ENCODE measurements around the gene TNRC6C.
"Not testable (repeated sequence)": the region's sequence is repeated elsewhere in the genome, so short reads cannot be mapped to it uniquely, and the experiment has no call there.

TNRC6C gene

DNA sequence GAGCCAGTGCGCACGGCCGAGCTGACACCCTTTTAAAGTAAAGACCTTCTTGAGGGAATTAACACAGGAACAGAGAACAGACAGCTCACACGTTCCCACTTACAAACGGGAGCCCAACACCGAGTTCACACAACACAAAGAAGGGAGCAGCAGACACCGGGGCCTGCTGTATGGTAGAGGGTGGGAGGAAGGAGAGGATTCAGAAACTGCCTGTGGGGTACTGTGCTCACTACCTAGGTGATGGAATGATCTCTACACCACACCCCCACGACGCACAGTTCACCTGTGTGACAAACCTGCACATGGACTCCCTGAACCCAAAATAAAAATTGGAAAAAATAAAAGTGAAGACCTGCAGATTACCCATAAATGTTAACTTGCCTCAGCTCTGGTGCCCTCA is 137.6 kb downstream of the TNRC6C start:
- no peak for DNase-seq

DNA sequence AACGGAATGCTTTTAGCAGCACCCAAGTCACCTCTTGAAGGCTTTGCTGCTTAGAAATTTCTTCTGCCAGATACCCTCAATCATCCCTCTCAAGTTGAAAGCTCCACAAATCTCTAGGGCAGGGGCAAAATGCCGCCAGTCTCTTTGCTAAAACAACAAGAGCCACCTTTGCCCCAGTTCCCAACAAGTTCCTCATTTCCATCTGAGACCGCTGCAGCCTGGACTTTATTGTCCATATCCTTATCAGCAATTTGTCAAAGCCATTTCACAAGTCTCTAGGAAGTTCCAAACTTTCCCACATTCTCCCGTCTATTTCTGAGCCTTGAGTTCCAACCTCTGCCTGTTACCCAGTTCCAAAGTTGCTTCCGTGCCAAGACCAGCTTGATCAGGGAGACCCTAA is 142.6 kb downstream of the TNRC6C start:
- DNase-seq, result no peak

DNA sequence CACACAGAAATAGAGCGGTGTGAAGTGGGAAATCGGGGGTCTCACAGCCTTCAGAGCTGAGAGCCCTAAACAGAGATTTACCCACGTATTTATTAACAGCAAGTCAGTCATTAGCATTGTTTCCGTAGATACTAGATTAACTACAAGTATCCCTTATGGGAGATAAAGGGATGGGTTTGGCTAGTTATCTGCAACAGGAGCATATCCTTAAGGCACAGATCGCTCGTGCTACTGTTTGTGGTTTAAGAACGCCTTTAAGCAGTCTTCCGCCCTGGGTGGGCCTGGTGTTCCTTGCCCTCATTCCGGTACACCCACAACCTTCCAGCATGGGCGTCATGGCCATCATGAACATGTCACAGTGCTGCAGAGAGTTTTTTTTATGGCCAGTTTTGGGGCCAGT is 143.0 kb downstream of the TNRC6C start:
- DNase-seq, result no peak

DNA sequence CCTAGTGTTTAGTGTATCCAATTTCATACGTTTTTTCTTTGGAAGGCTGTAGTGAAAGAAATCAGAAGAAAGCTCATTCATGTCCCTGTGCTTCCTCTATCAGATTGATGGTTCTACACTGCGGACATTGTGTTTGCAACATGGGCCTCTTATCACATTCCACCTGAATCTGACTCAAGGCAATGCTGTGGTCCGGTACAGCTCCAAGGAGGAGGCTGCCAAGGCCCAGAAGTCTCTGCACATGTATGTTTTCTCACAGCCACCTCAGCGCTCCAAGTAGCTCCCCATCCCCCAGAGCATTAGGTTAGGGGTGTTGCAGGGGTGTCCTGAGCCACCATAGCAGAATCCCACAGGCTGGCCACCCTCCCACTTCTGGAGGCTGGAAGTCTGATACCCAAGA is 144.8 kb downstream of the TNRC6C start:
- DNase-seq, result no peak

DNA sequence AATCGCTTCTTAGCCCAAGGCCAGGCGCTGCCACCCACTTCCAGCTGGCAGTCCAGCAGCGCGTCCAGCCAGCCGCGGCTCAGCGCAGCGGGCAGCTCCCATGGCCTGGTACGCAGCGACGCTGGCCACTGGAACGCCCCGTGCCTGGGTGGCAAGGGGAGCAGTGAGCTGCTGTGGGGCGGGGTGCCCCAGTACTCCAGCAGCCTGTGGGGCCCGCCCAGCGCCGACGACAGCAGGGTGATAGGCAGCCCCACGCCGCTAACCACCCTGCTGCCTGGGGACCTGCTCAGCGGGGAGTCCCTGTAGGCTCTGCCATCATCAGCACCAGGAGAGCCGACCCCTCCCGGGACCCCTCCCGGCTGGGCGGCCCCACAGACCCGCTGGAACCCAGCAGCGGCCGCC is 146.0 kb downstream of the TNRC6C start:
- no peak for DNase-seq

DNA sequence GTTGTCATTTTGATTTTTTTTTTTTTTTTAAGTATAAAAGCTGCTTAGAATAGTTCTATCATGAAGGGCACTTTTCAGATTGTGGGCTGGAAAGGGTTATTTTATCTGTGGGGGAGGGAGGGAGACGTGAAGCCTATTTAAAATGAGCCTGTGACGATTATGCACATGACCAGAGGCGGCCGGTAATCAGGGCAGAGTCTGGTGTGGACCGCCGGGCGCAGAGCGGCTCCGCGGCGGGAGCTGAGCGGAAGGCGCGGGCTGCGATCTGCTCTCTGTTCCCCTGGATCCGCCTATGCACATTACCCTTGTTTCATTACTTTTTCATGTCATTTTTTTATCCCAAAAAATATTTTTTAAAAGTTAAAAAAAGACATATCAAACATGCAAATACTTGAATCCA is 146.6 kb downstream of the TNRC6C start:
- DNase-seq, result no peak

DNA sequence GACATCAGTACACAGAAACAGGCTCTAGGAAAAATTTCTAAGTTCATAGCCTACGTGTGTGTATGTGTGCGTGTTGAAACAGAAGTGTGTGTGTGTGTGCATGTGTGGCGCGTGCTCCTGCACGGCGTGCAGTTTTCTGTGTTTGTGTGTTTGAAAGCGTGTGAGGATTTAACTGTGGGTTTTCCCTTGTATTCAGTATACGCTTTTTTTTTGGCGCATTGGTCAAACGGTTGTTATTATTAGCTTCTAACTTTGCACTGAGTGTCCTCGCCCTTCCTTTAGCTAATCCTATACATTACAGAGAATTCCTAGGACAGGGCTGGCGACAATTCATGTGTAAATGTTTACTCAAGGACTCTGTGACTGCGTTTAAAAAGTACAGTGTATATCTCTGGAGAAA is 147.0 kb downstream of the TNRC6C start:
- no peak for DNase-seq

DNA sequence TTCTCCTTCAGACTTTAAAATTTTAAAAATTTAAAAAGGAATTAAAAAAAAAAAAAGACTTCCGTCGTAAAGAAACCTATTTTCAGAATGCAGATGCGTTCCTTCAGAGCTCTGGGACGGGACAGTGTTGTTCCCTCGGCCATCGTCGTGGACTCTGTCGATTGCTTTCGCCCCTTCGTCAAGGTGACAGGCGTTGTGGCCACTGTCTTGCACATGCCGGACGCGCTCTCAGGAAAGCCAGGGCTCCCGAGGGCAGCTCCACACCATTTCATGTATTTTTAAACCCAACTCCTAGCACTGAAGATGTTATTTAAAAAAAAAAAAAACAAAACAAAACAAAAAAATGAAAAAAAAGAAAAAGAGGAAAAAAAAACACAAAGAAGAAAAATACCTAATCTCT is 147.7 kb downstream of the TNRC6C start:
- no peak for DNase-seq

DNA sequence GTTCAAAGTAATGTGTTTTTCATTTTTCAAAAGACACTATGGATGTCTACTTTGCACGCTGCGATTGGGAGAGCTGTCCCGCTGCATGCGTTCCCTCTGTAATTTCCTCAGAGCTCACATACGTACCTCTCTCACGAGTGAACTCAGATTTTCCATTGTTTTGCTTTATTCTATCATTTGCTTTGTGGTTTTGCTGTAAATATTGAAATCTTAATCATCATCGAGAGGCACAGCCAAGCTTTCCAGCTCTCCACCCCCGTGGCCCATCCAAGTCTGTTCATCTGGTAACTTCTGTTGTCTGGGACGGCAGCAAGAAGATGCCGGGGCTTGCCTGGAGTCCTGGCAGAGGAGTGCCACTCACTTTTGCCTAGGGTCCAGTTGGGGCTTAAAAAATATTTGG is 149.0 kb downstream of the TNRC6C start:
- DNase-seq, result no peak

DNA sequence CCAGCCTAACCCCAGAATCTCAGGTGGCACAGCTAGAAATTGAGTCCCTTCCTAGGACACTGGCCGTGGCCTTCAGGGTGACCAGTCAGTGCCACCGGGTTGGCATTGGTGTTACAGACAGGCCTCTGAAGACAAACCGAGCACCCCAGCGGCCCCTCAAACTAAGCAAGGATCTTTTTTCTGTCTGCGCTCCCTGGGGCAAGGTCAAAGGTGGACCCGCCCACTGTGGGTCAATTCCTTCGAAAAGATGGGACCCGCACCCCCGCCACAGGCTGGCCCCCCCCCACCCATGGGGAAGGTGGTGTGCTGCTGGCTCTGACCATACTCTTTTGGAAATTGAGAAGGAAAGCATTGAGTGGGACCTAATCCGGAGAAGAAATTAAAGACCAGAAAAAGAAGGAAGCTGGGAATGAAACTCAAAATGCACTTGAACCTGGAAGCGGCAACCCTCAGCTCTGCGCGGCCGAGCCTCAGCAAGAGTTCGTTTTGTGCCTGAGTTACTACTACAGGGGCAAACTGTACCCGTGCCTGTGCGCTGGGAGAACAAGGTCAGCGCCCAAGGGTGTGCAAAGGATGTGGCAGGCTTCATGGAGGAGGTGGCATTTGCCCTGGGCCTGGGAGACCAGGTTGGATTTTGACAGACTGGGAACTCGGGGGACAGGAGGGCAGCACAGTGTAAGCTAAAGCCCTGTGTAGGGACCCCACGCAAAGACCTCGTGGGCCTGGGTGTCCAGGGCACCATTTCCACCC is 149.6 kb downstream of the TNRC6C start:
- no peak for DNase-seq

DNA sequence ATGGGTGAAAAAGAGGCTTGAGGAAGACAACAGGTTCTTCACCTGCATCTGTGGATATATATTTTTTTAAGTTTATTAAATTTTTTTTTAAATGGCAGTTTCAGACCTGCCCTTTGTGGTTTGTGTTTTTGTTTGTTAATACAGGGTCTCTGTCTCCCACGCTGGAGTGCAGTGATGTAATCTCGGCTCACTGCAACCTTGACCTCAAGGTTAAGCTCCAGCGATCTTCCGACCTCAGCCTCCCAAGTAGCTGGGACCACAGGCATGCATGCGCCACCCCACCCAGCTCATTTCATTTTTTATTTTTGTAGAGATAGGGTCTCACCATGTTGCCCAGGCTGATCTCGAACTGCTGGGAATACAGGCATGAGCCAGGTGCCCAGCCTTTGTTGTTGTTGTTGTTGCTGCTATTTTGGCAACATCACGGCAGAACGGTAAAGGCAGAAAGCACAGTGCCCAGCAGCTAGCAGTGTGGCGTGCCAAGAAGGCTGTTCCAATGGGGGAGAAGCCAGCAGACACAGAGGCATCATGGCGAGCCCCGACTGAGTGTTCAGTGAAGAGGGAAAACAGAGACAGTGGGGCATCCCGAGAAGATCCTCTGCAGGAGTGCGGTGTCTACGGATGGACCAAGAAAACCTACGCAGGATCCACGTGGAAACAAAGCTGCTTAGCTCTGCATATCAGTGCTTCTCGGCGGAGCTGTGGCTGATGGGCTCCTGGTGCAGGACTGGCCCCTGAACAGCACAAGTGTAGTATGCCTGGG is 150.4 kb downstream of the TNRC6C start:
- DNase-seq, result no peak

DNA sequence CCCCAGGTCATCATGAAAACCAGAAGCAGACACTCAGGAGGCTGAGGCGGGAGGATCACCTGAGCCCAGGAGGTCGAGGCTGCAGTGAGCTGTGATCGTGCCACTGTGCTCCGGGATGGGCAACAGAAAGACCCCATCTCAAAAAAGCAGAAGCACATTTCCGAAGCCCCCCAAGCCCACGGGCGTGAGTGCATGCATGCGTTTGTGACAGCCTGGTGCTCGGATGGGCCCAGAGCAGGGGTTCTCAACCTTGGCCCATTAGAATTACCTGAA is 150.9 kb downstream of the TNRC6C start:
- DNase-seq, result no peak

DNA sequence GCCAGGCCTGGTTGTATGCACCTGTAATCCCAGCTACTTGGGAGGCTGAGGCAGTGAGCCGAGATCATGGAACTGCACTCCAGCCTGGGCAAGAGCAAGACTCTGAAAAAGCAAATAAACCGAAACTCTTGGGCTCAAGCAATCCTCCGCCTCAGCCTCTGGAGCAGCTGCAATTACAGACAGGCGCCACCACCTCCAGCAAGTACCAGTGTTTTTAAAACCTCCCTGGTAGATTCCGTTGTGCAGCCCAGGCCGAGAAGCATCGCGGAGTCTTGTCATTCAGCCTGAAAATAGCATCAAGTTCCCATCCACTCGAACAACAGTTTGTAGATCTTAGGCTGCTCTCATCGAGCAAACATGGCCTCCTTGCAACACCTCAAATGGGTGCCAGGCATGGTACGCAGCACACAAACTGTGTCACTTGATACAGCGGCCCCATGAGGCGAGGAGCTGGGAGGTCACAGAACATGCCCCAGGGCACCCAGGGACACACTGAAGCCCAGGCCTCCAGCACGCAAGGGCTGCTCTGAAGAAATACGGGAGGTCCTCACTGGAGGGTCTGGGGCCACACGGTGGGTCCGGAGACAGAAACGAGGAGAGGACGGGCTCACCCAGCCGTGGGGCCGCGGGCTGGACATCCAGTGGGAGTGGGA is 152.0 kb downstream of the TNRC6C start:
- no peak for DNase-seq

DNA sequence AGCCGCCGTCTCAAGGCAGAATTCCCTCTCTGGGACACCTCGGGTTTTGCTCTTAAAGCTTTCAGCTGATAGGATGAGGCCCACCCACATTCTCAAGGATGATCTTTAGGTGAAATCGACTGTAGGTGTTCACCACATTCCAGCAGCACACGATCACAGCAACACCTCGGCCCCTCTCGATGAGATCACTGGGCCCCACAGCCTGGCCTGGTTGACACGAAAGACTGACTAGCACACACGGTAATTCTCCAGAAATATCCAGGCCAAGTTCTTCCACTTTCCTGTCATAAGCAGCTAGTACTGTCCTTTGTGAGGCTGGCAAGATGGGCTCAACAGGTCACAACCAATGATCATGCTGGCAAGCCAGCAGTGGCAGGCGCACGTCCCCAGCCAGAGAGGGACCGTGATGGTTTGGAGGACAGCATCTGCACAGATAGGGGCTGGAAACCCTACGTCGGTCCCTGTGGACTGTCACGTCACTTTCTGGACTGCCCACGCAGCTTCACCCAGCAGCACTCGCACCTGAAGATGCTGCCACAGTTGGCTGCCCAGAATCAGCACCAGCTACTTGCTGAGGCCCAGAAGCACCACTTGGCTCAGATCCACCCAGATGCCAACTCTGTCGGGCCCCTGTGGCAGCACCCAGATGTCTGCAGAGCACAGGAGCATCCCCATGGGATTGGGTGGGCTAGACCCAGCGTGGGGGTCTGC is 152.7 kb downstream of the TNRC6C start:
- DNase-seq, result no peak

DNA sequence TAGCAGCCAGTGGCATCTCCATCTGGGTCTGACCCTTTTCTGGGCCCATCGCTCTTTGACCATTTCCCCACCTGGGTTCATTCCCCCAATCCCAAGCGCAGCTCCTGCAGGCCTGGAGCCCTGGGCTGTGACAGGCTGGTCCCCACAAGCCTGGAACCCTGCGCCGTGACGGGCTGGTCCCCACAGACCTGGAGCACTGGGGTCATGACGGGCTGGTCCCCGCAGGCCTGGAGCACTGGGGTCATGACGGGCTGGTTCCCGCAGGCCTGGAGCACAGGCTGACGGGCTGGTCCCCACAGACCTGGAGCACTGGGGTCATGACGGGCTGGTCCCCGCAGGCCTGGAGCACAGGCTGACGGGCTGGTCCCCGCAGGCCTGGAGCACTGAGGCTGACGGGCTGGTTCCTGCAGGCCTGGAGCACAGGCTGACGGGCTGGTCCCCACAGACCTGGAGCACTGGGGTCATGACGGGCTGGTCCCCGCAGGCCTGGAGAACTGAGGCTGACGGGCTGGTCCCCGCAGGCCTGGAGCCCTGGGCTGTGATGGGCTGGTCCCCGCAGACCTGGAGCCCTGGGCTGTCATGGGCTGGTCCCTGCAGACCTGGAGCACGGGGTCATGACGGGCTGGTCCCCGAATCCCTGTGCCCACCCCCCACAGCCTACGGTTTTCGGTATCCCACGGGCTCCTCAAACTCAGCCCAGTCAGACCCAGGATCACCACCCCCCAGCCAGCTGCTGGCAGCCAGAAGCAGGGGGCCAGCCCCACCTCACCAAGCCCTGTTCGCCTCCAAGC is 153.4 kb downstream of the TNRC6C start:
- DNase-seq, result no peak

DNA sequence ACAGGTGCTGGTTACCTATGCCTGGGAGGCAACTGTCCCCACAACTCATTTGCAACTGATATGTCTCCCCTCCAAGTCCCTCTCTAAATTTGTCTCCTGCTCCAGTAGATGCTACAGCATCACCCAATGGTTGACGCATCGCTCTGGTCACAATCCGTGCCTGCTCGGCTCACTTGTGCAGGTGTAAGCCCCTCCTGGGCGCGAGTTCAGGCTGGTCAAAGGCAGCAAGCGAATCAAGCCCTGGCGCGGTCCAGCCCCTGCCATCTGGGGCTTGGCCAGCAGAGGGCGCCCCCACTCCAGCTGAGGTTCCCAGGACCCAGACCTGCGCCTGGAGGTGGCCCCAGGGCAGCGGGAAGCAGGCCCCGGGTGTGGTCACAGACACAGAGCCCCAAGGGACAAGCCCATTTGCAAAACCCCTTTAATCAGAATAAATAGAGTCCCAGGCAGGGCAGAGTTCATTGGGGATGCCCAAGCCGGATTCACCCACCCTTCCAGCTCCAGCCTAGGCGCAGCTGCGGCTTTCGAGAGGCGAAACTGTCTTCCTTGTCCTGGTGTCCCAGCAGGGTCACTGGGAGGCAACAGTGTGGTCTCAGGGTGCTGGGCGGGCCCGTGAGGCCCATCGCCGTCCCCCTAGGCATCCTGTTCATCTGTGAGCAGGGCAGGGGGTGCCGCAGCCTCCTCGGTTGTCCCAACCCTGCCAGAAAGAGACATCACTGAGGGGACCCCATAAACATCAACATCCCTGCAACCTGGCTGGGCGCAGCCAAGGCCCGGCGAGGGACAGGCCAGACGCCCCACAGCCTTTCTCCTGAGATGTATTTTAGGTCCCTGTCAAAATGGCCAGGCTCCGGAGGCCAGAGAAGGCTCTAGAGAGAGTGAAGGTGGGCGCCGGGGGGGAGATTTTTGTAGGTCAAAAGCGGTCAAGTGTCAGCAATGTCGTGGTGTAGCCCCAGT is 154.3 kb downstream of the TNRC6C start:
- no peak for DNase-seq

DNA sequence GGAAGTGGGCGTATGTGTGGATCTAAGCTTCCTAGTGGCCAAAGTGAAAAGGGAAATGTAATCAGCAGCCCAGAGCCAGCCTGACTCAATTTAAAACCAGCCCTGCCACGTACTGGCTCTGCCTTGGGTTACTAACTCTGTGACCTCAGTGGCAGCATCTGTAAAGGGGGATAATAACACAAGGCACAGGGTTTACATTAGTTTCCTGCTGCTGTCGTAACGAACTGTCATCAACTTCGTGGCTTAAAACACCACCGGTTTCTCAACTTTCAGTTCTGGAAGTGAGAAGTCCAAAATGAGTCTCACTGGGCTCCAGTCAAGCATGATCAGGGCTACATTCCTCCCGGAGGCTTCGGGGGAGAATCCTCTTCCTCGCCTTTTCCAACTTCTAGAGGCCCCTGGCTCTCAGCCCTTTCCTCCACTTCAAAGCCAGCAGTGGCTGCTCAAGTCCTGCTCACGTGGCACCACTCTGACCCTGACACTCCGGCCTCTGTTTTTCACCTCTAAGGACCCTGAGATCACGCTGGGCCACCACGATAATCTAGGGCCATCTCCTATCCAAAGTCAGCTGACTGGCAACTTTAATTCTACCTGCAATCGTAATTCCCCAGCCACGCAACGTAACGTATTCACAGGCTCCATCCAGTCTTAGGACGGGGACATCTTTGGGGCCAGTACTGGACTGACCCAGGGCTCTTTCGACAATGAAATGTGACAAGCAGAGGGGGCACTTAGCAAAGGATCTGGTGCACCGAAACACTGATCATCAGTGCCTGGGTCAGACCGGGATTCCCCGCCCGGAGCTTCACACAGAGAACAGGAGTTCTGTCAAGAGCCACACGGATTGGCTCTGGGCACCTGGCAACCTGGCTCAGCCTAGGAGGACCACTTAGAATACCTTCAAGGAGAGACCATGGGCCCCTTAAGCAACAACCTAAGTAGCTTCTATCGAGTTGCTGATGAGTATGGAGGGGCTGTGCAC is 155.6 kb downstream of the TNRC6C start:
- DNase-seq, result no peak

DNA sequence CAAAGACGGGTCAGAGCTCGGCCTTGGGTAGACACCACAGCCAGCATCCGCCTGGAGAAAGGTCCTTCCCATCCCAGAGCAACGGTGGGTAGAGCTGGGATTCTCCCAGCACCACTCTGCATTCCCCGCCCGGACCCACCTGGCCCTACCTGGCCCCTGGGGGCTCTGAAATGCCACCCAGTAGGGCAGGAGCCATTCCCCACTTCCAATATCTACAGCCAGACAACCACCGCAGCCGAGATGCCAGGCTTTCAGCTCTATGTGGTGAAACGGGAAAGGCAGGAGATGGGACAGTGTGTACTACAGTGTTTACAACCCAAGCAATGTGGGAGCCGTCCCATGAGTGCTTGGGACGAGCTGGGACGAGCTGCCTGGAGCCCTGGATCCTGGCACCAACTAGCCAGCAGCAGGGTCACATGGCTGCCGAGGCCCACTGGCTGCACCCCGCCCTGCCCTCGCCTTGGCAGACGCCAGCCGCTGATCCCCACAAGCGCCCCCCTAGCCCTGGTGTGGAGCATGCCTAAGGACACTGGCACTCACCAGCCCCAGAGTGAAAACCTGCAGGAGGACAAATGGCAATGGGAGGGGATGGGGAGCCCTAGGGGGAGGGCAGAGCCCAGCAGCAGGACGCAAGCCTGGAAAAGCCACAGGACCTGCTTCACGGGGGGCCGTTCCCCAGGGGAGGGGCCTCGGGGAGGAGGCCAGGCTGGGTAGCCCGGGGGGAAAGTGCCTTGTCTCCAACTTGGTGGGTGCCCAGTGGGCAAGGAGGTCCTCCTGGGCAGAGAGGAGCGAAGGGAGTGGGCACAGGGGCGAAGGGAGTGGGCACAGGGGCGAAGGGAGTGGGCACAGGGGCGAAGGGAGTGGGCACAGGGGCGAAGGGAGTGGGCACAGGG is 156.6 kb downstream of the TNRC6C start:
- DNase-seq, result no peak

DNA sequence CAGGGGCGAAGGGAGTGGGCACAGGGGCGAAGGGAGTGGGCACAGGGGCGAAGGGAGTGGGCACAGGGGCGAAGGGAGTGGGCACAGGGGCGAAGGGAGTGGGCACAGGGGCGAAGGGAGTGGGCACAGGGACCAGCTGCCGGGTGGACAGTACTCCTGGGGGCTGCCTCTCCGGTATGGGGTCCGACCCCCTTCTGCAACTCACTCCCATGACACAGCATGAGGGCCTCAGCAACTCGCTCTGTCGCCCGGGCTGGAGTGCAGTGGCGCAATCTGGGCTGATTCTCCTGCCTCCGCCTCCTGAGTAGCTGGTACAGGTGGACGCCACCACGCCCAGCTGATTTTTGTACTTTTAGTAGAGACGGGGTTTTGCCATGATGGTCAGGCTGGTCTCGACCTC is 157.3 kb downstream of the TNRC6C start:
- DNase-seq, result not testable (repeated sequence)

All from NCI-H2081 treated with DMSO at 0.1 percent for 48 hours (cell line).